NOMO-1 treated with DMSO at 0.1 percent for 48 hours (cell line): ENCODE data around the gene ASS1.

Experiments
- DNase-seq: peaks from one replicate; lab custom pipeline; 2025; ENCODE audit not compliant: unreplicated experiment; lab: John Stamatoyannopoulos, UW

Gene ASS1

DNA sequence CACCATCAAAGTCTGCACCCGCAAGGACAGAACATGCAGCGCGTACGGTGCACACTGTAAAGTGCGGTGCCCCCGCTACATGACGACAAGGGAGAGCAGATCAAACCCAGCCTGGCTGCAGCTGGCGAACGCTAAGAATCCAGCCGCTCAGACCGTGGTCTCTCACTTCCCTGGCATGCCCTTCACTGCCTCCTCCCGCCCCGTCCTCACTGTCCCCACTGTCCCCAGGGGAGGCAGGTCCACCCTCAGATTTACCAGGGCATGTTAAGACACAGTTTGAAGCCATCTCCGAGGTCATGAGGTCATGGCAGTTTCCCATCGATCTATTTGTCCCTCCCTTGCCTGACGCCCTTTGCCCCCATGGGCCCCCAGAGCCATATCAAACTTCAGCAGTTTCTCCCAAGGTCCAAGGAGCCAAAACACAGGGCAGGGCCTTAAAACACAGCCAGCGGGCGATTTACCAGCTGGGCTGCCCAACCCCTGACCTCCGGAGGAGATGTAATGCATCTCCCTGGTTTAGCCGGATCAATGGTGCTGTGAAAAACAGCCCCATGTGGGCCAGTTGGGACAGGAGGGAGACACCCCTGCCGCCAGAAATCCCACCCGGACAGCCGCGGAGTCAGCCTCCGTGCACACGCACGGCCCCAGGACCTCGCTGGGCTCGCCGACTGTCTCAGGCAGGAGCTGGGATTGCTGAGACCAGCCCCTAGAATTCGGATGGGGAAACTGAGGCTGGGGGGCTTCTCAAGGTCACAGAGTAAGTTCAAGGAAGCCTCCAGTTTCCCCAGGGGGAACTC lies 82.3 kb downstream of the ASS1 start:
- no peak for DNase-seq

DNA sequence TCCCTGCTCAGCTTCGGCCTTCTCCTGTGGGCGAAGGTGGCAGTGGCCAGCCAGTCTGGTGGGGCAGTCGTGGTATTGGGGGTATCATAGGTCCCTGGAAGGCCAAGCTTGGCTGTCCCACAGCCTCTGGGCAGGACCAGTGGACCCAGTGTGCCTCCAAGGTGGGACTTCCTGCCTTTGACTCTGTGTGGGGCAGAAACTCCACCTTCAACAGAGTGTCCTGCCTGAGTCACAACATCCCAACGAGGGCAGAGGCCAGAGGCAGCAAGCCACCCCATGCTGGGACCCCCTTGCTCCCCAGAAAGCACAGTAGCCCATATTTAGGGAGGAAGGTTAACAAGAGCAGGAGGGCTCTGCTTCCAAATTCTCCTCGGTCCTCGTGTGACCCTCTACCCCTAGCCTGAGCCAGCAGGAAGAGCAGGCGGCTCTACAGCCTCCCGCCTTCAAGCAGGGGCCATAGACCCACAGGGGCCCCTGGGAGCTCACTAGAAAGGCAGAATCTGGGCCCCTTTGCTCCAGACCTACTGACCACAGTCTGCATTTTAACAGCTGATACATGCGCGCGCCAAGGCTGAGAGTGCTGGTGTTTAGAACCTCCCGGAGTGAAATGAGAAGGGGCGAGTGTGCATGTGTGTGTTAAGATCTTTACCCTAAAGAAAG lies 83.0 kb downstream of the ASS1 start:
- no peak for DNase-seq

DNA sequence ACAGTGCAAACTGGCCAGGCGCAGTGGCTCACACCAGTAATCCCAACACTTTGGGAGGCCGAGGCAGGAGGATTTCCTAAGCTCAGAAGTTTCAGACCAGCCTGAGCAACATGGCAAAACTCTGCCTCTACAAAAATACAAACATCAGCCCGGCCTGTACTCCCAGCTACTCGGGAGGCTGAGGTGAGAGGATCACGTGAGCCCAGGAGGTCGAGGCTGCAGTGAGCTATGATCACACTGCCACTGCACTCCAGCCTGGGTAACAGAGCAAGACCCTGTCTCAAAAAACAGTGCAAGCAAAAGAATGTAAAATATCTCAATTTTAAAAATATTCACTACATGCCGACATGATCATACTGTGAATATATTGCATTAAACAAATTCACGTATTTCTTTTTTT lies 83.9 kb downstream of the ASS1 start:
- no peak for DNase-seq

DNA sequence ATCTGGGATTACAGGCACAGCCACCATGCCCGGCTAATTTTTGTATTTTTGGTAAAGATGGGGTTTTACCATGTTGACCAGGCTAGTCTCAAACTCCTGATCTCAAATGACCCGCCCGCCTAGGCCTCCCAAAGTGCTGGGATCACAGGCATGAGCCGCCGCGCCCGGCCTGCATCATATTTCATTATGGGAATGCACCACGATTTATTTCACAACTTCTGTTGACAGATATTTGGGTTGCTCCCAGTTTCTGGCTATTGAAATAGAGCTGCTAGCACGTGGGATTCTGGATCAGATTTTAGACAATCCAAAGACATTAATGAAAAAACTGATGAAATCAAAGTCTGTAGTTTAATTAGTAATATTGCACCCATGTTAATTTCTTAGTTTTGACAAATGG lies 86.2 kb downstream of the ASS1 start:
- DNase-seq, result no peak

DNA sequence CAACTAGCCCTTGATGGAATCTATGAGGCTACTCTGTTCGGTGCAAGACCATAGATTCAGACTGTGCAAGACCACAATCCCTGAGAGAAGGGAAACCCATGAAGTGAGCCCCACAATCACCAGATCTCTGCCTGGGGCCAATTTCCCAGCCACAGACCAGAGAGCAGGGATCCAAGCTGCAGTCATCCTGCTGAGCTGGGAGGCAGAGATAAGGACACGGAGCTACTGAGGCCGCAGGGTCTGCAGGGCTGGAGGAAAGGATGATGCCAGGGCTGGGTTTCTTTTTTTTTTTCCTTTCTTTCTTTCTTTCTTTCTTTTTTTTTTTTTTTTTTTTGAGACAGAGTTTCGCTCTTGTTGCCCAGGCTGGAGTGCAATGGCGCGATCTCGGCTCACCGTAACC lies 86.9 kb downstream of the ASS1 start:
- no peak for DNase-seq

DNA sequence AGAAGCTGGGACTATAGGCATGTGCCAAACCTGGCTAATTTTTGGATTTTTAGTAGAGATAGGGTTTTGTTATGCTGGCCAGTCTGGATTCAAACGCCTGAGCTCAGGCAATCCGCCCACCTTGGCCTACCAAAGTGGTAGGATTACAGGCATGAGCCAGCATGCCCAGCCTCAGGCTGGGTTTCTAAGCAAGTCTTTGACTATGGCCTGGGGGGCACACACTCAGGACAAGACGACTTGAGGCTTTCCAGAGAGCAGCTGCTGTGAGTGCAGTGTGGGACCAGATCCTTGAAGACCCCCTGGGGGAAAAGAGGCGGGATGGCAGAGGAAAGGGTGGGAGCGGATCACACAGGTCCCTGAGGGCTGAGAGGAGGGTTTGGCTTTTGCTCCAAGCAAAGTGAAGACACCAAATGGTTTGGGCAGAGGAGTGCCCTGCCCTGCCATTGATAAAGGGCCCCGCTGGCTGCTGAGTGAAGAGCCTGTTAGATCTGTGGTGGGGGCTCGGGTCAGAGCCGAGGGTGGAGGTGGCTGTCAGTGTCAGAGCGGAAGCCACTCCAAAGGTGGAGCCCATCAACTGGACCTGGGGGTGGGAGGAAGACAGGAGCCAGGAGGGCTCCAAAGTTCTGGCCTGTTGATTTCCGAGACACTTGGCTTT lies 87.8 kb downstream of the ASS1 start:
- no peak for DNase-seq

DNA sequence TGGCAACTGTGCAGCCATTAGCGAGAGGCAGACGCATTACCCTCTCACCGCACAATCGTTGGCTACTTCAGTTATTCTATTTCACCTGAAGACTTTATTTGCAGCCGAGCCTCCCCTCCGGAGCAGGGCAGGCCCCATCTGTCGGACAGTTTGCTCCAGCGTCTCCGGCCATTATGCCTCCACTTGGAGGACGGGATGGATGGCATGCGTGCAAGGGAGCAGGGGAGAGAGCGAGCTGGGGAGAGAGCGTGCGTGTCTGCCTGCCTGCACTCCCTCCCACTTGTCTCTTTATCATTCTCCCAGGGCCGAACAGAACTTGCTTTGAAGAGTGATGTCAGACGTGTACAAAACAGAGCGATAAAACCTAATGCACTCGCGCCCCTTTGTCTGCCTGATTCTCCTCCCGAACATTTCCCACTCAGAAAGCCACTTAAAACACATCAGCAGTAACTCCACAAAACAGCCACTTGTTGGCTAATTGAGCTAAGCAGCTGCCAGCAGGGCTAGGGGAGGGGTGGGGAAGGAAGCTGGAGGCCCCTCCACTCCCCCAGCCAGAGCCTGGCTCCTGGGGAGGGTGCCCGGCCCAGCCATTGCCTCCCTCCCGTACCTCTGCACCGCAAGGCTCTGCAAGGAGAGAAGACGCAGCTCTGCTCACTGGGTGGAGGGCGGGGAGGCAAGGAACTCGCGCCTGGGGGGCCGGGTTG lies 91.2 kb downstream of the ASS1 start:
- no peak for DNase-seq

DNA sequence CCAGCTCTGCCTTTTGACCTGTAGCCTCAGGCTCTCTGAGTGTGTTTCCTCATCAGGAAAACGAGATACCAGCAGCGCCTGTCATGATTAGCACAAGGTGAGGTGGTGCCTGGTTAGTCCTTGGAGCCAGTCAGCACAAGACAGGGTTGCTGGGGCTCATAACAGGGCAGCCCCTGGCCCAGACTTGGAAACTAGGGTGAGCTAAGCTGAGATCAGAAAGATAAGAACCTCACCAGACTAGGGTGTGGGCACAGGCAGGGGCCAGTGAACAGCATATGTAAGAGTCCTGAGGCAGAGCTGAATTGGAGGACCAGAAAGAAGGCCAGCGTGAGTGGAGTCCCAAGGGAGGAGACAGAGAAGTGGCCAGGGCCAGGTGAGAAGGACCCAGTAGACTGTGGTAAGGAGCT lies 91.9 kb downstream of the ASS1 start:
- no peak for DNase-seq

DNA sequence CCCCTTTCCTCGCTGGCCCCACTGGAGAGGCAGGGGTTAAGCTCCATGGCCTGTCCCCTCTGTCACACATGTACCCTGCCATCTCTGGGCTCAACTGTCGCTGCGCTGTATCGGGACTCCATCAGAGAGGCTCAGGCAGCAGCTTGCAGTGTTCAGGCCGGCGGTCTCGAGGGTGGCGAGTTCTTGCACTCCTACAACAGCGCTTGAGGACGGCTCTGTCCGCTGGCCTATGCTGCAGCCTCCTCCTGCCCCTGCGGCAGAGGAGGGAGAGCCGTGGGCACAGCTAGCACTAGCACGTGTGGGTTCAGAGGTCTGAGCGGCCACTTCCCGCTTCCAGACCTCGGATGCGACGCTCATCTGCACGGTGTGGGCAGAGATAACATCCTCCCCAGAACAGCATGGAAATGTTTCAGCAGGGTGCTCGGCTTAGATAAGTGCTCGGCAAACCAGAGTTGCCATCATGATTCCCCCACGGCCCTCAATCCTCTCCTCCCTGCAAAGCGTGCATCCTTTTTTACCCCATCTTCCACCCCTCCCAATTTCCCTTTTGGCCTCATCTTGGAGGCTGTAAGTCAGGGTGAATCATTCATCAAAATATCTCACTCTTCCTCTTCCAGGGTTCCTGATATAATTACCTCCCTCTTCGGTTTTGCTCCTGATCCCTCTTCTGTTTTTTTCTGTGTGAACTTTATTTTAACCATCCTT lies 92.7 kb downstream of the ASS1 start:
- DNase-seq, result no peak

DNA sequence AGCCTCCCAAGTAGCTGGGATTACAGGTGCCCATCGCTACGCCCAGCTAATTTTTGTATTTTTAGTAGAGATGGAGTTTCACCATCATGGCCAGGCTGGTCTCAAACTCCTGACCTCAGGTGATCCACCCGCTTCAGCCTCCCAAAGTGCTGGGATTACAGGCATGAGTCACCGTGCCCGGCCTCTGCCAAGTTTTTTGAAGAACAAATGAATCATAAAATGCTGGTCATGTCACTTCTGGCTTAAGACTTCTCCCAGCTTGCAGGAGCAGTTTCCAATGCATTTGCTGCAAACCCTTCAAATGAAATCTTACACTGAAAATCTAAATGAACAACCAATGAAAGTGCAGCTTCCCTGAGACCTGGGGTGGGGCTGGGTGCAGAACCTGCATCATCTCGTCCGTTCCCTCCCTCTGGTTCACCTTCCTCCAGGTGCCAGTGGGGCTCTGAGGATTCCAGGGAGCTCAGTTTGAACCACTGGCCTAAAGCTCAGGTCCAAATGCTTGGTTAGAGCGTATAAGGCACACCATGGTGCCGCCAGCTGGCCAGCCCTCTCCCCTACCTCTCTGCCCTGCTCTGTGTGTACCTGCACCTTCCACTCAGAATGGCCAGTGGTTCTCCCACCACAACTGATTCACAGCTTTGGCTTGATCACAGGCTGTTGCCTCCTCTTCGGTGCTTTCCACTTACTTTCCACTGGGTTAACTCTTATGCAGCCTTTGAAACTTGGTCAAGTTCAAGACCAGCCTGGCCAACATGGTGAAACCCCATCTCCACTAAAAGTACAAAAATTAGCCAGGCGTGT lies 94.9 kb downstream of the ASS1 start:
- no peak for DNase-seq

DNA sequence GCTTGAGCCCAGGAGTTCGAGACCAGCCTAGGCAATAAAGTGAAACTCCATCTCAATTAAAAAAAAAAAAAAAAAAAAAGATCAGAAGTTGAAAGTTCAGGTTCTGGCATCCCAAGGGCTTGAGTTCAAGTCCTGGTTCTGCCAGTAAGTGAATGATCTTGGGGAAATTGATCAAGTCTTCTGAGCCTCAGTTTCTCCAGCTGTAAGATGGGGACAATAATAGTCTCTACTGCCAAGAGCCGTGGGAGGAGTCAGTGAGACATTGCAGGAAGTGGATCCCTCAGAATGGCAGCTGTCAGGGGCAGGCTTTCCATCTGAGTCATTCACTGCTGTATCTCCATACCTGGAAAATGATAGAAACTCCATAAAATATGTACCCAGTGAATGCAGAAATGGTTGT lies 96.8 kb downstream of the ASS1 start:
- DNase-seq, result no peak

DNA sequence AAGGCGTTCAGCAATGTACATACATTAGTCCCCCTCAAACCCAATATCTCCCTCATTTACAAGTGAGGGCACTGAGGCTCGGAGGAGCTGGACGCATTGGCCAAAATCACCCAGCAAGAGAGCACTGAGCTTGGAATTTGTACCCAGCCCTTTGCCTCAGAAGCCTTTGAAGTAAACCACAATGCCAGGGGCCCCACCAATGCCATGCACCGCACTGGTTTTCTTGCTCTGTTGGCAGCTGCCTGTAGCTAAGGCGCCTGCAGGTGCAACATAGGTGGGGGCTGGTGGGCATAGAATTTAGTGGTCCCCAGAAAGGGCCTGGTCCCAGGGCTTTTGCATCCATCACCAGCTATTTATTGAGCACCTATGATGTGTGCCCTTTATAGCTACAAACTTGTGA lies 97.3 kb downstream of the ASS1 start:
- DNase-seq, result no peak

DNA sequence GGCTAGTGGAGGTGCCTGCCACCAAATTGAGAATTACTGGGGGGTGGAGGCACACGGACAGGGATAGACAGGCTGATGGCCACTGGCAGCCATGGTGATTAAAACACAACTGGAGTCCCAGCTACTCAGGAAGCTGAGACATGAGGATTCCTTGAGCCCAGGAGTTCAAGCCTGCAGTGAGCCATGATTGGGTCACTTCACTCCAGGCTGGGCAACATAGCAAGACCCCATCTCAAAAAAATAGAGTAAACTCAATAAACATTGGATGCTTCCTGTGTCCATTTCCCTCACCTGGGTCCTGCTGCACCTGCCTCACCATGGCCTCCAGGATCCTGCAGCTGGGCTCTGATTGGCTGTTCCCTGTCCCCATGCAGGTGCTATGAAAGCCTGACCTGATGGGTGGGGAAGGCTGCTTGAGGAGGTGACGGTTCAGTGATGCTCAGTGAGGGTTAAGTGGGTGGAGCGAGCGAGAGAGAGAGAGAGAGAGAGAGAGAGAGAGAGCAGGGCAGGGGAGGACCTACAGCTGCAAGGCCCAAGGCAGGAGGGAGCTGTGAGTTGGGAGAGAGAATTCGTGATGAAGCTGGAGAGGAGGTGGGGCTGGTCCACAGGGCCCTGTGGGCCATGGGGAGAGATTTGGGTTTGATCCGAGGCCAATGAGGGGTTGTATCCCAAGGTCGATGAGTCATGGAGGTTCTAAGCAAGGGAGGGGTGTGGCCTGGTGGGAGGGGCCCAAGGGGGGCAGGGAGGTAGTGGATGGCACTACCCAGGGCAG lies 97.9 kb downstream of the ASS1 start:
- peak; percentile 35 for DNase-seq

DNA sequence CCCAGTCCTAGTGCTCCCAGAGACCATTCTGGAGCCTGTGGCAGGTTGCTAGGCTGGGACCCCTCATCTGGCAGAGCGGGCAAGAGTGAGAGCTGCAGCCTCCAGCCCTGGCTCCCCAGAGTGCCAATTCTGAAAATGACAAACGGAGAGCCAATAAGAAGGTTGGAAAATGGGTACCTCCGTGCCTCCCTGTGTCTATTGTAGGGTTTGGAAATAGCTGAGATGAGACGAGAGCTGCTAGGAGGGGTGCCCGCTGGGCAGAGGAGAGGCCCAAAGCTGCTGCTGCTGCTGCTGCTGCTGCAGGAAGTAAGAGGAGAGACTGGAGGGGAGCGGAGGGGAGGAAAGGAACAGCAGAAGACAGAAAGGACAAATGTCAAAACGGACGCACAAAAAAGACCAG lies 98.6 kb downstream of the ASS1 start:
- DNase-seq, result peak; percentile 49

DNA sequence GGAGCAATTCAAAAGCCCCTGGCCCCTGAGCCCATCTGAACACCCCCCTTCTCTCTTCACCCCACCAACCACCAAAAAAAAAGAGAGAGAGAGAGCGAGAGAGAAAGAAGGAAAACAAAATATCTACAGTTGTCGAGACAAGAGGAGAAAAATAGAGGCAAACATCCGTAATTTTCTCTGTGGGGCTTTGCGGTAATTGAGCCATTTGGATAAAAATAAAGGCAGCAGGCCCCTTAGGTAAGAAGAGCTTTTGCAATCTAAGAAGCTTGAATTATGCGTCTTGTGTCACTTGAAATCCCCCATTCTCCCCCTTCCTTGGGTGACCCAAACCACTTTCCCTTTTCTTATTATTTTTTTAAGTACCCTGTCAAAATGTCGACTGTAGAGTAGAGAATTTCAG lies 99.1 kb downstream of the ASS1 start:
- peak; percentile 88 for DNase-seq

DNA sequence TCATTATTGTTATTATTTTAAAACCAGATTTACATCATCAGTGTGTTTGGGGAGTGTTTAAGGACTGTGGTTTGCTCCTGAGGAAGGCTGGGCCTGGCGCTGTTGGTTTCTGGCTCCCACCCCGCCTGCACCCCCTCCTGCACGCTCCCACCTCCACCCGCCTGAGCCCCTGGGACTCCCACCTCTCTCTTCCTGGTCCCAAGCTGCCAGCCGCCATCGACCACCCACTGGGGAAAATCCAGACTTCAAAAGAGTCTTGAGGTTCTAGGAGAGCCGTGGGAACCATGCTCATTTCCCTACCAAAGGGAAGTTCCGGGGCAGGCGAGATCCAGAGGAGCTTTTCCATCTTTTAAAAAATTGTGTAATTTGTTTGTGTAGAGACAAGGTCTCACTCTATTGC lies 99.6 kb downstream of the ASS1 start:
- no peak for DNase-seq

DNA sequence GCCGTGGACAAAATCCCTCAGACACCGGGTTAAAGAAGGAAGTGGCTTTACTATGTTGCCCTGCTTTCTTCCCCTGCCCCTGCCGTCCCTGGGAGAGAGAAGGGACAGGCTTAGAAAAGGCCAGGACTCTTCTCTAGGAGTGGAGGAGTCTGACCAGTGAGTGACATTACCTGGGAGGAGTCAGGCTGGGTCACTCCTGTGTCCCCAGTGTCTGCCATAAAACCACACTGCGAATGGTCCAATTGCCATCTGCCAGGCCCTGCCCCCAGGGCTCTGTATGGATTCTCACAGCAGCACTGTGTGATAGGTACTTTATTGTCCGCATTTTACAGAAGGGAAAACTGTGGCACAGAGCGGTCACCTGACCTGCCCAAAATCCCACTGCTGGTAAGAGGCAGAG lies 103.3 kb downstream of the ASS1 start:
- no peak for DNase-seq

DNA sequence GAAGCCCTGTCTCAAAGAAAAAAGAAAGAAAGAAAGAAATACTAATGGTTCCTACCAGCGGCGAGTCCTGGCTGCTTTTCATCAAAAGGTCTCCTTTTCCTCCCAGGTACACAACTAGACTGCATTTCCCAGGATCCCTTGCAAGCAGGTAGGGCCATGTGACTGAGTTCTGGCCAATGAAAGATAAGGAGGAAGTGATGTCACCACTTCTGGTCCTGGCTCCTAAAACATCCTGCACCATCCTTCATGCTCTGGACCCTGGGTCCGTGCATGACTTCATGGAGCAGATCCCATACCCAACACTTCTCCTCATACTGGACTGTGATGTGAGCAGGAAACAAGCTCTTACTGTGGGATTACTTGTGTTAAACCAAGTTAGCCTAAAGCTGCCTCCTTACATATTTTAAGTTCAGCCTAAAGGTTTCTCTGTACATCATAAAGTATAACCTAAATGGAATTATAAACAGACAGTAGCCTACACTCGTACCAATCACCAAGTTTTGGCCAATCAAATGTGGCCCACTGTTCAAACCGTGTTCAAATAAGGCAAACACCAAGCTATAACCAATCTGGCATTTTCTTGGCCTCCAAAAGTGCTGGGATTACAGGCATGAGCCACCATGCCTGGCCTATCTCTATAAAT lies 104.5 kb downstream of the ASS1 start:
- DNase-seq, result no peak
